Liver (tissue), 3 donors: ENCODE results near the gene SLFN12.

ENCODE experiments used
- EGR1 ChIP-seq, 2 donors: IDR thresholded peaks; 2 replicates each; pipeline ENCODE4 v1.6.1; 2016 to 2018; ENCODE audit warnings: antibody characterized with exemption in 2 of 2, low read depth in 2 of 2
- FOXA1 ChIP-seq: IDR thresholded peaks from 2 replicates; pipeline ENCODE4 v1.6.1; 2016; ENCODE audit warnings: antibody characterized with exemption
- HNF4A ChIP-seq, 2 donors: conservative IDR thresholded peaks; 2 replicates each; pipeline ENCODE4 v1.6.1; 2016; ENCODE audit warnings: antibody characterized with exemption in 2 of 2, mild to moderate bottlenecking in 2 of 2
- JUND ChIP-seq, 2 donors: IDR thresholded peaks; 2 replicates each; pipeline ENCODE4 v1.6.1; 2016; ENCODE audit warnings: antibody characterized with exemption in 2 of 2
- NR2F2 ChIP-seq: IDR thresholded peaks from 2 replicates; pipeline ENCODE4 v1.6.1; 2016; ENCODE audit warnings: antibody characterized with exemption
- RAD21 ChIP-seq, 2 donors: IDR thresholded peaks; 2 replicates each; pipeline ENCODE4 v1.6.1; 2016; ENCODE audit warnings: antibody characterized with exemption in 2 of 2, mild to moderate bottlenecking in 2 of 2
- TAF1 ChIP-seq: conservative IDR thresholded peaks from 2 replicates; pipeline ENCODE4 v1.6.1; 2016; ENCODE audit warnings: antibody characterized with exemption, mild to moderate bottlenecking
- TF ChIP-seq, protein P1 (sequence below): fragments of 150-350 bp; IDR thresholded peaks from 2 replicates; pipeline ENCODE4 v1.5.1; 2017; ENCODE audit warnings: improper control_type of control experiment, low read depth, low read length; ENCODE audit not compliant: missing input control
- TF ChIP-seq, protein P2 (sequence below): IDR thresholded peaks from 2 replicates; pipeline ENCODE4 v1.6.1; 2016; ENCODE audit warnings: antibody characterized with exemption, mild to moderate bottlenecking
- TF ChIP-seq, protein P3 (sequence below): IDR thresholded peaks from 2 replicates; pipeline ENCODE4 v1.6.1; 2016; ENCODE audit warnings: antibody characterized with exemption
- donor health status: healthy.
- donor health status: healthy.

DNA sequence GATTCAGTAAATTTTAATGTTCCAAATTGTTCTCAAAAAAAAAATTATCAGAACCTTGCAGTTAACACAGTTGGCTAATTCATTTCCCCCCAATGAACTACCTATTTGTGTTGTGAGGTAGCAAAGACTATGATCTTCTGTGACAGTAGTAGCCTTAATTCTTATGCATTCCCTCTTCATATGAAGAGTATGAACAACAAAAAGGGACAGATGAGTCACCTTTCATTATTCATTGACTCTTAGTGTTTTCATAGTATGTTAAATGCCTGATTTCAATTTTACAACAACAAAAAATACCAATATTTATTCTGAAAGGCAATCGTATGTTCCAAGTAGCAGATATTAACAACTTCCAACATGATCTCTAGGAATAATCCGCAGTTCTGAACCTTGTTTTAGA, 55.2 kb downstream of the SLFN12 start:
- TF ChIP-seq TAF1 (no peak), NR2F2 (no peak), RAD21 (IDR thresholded peaks at IDR 0.05) (no peak), HNF4A (conservative IDR thresholded peaks at IDR 0.05) (no peak), FOXA1 (no peak), EGR1 (IDR thresholded peaks at IDR 0.05; ENCODE audit: low read depth in 2 of 2) (no peak), JUND (IDR thresholded peaks at IDR 0.05) (no peak)
- TF ChIP-seq, protein P1, sequence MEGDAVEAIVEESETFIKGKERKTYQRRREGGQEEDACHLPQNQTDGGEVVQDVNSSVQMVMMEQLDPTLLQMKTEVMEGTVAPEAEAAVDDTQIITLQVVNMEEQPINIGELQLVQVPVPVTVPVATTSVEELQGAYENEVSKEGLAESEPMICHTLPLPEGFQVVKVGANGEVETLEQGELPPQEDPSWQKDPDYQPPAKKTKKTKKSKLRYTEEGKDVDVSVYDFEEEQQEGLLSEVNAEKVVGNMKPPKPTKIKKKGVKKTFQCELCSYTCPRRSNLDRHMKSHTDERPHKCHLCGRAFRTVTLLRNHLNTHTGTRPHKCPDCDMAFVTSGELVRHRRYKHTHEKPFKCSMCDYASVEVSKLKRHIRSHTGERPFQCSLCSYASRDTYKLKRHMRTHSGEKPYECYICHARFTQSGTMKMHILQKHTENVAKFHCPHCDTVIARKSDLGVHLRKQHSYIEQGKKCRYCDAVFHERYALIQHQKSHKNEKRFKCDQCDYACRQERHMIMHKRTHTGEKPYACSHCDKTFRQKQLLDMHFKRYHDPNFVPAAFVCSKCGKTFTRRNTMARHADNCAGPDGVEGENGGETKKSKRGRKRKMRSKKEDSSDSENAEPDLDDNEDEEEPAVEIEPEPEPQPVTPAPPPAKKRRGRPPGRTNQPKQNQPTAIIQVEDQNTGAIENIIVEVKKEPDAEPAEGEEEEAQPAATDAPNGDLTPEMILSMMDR: no peak
- TF ChIP-seq, protein P2, sequence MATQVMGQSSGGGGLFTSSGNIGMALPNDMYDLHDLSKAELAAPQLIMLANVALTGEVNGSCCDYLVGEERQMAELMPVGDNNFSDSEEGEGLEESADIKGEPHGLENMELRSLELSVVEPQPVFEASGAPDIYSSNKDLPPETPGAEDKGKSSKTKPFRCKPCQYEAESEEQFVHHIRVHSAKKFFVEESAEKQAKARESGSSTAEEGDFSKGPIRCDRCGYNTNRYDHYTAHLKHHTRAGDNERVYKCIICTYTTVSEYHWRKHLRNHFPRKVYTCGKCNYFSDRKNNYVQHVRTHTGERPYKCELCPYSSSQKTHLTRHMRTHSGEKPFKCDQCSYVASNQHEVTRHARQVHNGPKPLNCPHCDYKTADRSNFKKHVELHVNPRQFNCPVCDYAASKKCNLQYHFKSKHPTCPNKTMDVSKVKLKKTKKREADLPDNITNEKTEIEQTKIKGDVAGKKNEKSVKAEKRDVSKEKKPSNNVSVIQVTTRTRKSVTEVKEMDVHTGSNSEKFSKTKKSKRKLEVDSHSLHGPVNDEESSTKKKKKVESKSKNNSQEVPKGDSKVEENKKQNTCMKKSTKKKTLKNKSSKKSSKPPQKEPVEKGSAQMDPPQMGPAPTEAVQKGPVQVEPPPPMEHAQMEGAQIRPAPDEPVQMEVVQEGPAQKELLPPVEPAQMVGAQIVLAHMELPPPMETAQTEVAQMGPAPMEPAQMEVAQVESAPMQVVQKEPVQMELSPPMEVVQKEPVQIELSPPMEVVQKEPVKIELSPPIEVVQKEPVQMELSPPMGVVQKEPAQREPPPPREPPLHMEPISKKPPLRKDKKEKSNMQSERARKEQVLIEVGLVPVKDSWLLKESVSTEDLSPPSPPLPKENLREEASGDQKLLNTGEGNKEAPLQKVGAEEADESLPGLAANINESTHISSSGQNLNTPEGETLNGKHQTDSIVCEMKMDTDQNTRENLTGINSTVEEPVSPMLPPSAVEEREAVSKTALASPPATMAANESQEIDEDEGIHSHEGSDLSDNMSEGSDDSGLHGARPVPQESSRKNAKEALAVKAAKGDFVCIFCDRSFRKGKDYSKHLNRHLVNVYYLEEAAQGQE: no peak
- TF ChIP-seq, protein P3, sequence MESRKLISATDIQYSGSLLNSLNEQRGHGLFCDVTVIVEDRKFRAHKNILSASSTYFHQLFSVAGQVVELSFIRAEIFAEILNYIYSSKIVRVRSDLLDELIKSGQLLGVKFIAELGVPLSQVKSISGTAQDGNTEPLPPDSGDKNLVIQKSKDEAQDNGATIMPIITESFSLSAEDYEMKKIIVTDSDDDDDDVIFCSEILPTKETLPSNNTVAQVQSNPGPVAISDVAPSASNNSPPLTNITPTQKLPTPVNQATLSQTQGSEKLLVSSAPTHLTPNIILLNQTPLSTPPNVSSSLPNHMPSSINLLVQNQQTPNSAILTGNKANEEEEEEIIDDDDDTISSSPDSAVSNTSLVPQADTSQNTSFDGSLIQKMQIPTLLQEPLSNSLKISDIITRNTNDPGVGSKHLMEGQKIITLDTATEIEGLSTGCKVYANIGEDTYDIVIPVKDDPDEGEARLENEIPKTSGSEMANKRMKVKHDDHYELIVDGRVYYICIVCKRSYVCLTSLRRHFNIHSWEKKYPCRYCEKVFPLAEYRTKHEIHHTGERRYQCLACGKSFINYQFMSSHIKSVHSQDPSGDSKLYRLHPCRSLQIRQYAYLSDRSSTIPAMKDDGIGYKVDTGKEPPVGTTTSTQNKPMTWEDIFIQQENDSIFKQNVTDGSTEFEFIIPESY: no peak
